Activated CD4-positive, alpha-beta memory T cell treated with anti-CD3 and anti-CD28 coated beads, Interleukin-2, amount 10 ng/mL, durations not matched to agents 7 days and 5 days (primary cell): ENCODE measurements around the gene RMND5B. TPM values are rescaled to one million over a fixed set of nuclear protein-coding genes. Genes with fewer than 3 reads are reported as not detected.

Experiments used
- CTCF ChIA-PET: fragments of 350-600 bp; sonication (Branson Sonifier 250); formaldehyde crosslinking; loops from one replicate; lab custom pipeline; 2021; ENCODE audit warnings: antibody characterized with exemption, inconsistent platforms; lab: Charles Lee
- POLR2A ChIA-PET: fragments of 350-600 bp; sonication (Branson Sonifier 250); formaldehyde crosslinking; loops from one replicate; lab custom pipeline; 2021; ENCODE audit warnings: antibody characterized with exemption; lab: Charles Lee
- DNase-seq: peaks from one replicate; pipeline ENCODE4 v3.0.0-alpha.2; 2020
- H3K27ac Mint-ChIP-seq: one replicate; pipeline ENCODE4 v1.8.0; 2021; ENCODE audit warnings: mild to moderate bottlenecking, mixed read lengths
- H3K27me3 Mint-ChIP-seq: one replicate; pipeline ENCODE4 v1.8.0; 2021; ENCODE audit warnings: mixed read lengths
- H3K36me3 Mint-ChIP-seq: one replicate; pipeline ENCODE4 v1.8.0; 2021; ENCODE audit warnings: low read depth, mixed read lengths
- H3K4me1 Mint-ChIP-seq: one replicate; pipeline ENCODE4 v1.8.0; 2021; ENCODE audit warnings: mixed read lengths
- H3K4me3 Mint-ChIP-seq: one replicate; pipeline ENCODE4 v1.8.0; 2021; ENCODE audit warnings: mild to moderate bottlenecking, mixed read lengths
- H3K9me3 Mint-ChIP-seq: one replicate; pipeline ENCODE4 v1.8.0; 2021; ENCODE audit warnings: mixed read lengths
- total RNA-seq, 2 experiments: library from RNA; stranded (reverse); gene quantifications; one replicate each; pipeline ENCODE4 v1.2.3, GENCODE V29; 2021

Gene RMND5B
- total RNA-seq, 2 experiments from 2014 or later, result 17.0 to 19.3 TPM

GRCh38 chr5:178143901-178144300 is 13.1 kb downstream of the RMND5B start:
- peaks cover 45% of the 10 kb centered on the region for H3K36me3 Mint-ChIP-seq
- no peaks in the 10 kb centered on the region for H3K9me3 Mint-ChIP-seq
- H3K4me3 Mint-ChIP-seq, result no peak overlapping the region
- no peak for DNase-seq
- H3K4me1 Mint-ChIP-seq, result peaks cover 14% of the 10 kb centered on the region
- no peak overlapping the region for H3K27ac Mint-ChIP-seq
- no peaks in the 10 kb centered on the region for H3K27me3 Mint-ChIP-seq
- ChIA-PET CTCF (interaction anchor here (0.5 to 9.3 kb wide), 5 partner anchors 9 to 68 kb away, joined by 3 to 95 read pairs (median 13); partner anchors contain the start of gene NHP2), POLR2A (interaction anchor here (0.8 kb wide), 1 partner anchor 27 kb away, joined by 4 read pairs; no protein-coding TSS in a partner anchor)

- Mint-ChIP-seq H3K36me3 (peaks cover 50% of the 10 kb centered on the region), H3K4me1 (peaks cover 36% of the 10 kb centered on the region), H3K27ac (no peak overlapping the region), H3K9me3 (no peaks in the 10 kb centered on the region), H3K27me3 (no peaks in the 10 kb centered on the region), H3K4me3 (no peak overlapping the region)
- DNase-seq, result peak; percentile 74
- ChIA-PET CTCF (interaction anchor here (0.9 to 9.3 kb wide), 4 partner anchors 10 to 70 kb away, joined by 3 to 95 read pairs (median 20); no protein-coding TSS in a partner anchor), POLR2A (interaction anchor here (0.7 to 2.0 kb wide), 3 partner anchors 10 to 69 kb away, joined by 3 to 8 read pairs (median 4); no protein-coding TSS in a partner anchor)
Observed at GRCh38 chr5:178145965-178146820, 15.4 kb downstream of the RMND5B start.

- no peak overlapping the region for H3K27ac Mint-ChIP-seq
- POLR2A ChIA-PET, result no interaction called here
- CTCF ChIA-PET, result interaction anchor here (6.1 to 9.3 kb wide), 2 partner anchors 27 to 71 kb away, joined by 35 to 95 read pairs; no protein-coding TSS in a partner anchor
Observed at GRCh38 chr5:178147406-178147805, 16.6 kb downstream of the RMND5B start.

GRCh38 chr5:178149199-178149932 is 18.6 kb downstream of the RMND5B start:
- peaks cover 60% of the 10 kb centered on the region for H3K4me1 Mint-ChIP-seq
- peak overlapping the region; percentile 56 for H3K27ac Mint-ChIP-seq
- no peaks in the 10 kb centered on the region for H3K9me3 Mint-ChIP-seq
- H3K27me3 Mint-ChIP-seq, result no peaks in the 10 kb centered on the region
- DNase-seq, result no peak
- ChIA-PET CTCF (interaction anchor here (0.9 to 9.3 kb wide), 6 partner anchors 8 to 73 kb away, joined by 3 to 95 read pairs (median 6); no protein-coding TSS in a partner anchor), POLR2A (interaction anchor here (0.7 to 2.5 kb wide), 5 partner anchors 15 to 67 kb away, joined by 3 to 15 read pairs (median 7); partner anchors contain the start of genes HNRNPAB and RMND5B)
- no peak overlapping the region for H3K4me3 Mint-ChIP-seq
- H3K36me3 Mint-ChIP-seq, result peaks cover 39% of the 10 kb centered on the region

More at GRCh38 chr5:178147406-178147805, 16.6 kb downstream of the RMND5B start:
- no peak for DNase-seq
- Mint-ChIP-seq H3K4me3 (no peak overlapping the region), H3K36me3 (peaks cover 53% of the 10 kb centered on the region), H3K4me1 (peaks cover 45% of the 10 kb centered on the region), H3K9me3 (no peaks in the 10 kb centered on the region), H3K27me3 (no peaks in the 10 kb centered on the region)

- H3K27me3 Mint-ChIP-seq, result no peaks in the 10 kb centered on the region
- CTCF ChIA-PET, result interaction anchor here (1.7 to 9.3 kb wide), 2 partner anchors 75 kb away, joined by 7 to 95 read pairs; no protein-coding TSS in a partner anchor
- POLR2A ChIA-PET, result interaction anchor here (1.0 to 2.5 kb wide), 2 partner anchors 15 to 19 kb away, joined by 3 to 15 read pairs; partner anchors contain the start of gene RMND5B
- H3K36me3 Mint-ChIP-seq, result peaks cover 33% of the 10 kb centered on the region
- no peak overlapping the region for H3K4me3 Mint-ChIP-seq
- no peak for DNase-seq
- peaks cover 58% of the 10 kb centered on the region for H3K4me1 Mint-ChIP-seq
- no peaks in the 10 kb centered on the region for H3K9me3 Mint-ChIP-seq
- no peak overlapping the region for H3K27ac Mint-ChIP-seq
Observed at GRCh38 chr5:178150977-178151734, 20.3 kb downstream of the RMND5B start.

GRCh38 chr5:178152491-178153444 is 22.0 kb downstream of the RMND5B start:
- no peak for DNase-seq
- H3K27me3 Mint-ChIP-seq, result no peaks in the 10 kb centered on the region
- H3K27ac Mint-ChIP-seq, result peak overlapping the region; percentile 81
- H3K4me1 Mint-ChIP-seq, result peaks cover 55% of the 10 kb centered on the region
- peaks cover 25% of the 10 kb centered on the region for H3K36me3 Mint-ChIP-seq
- CTCF ChIA-PET, result interaction anchor here (0.6 to 3.8 kb wide), 7 partner anchors 9 to 77 kb away, joined by 3 to 25 read pairs (median 7); no protein-coding TSS in a partner anchor
- H3K9me3 Mint-ChIP-seq, result no peaks in the 10 kb centered on the region
- POLR2A ChIA-PET, result interaction anchor here (0.6 to 1.6 kb wide), 5 partner anchors 9 to 58 kb away, joined by 3 to 8 read pairs (median 3); partner anchors contain the start of gene HNRNPAB
- H3K4me3 Mint-ChIP-seq, result peak overlapping the region; percentile 97

GRCh38 chr5:178153530-178154340 is 22.9 kb downstream of the RMND5B start, which contains the start of gene NHP2:
TSS of gene NHP2 (minus strand) at chr5:178153885. CDS start at chr5:178153817, 68 bp downstream.
- DNase-seq, result peak; percentile 99
- no peaks in the 10 kb centered on the region for H3K9me3 Mint-ChIP-seq
- H3K27ac Mint-ChIP-seq, result peak within 1 kb of the TSS; percentile 81
- POLR2A ChIA-PET, result interaction anchor here (0.6 to 1.6 kb wide), 6 partner anchors 8 to 553 kb away, joined by 3 to 8 read pairs (median 4); partner anchors contain the start of gene HNRNPAB
- CTCF ChIA-PET, result interaction anchor here (0.5 to 3.8 kb wide), 8 partner anchors 10 to 1441 kb away, joined by 3 to 25 read pairs (median 3); partner anchors contain the start of gene HNRNPAB
- peaks cover 50% of the 10 kb centered on the region for H3K4me1 Mint-ChIP-seq
- H3K4me3 Mint-ChIP-seq, result peak within 1 kb of the TSS; percentile 97
- H3K36me3 Mint-ChIP-seq, result peaks cover 18% of the 10 kb centered on the region
- H3K27me3 Mint-ChIP-seq, result no peaks in the 10 kb centered on the region

- no peak overlapping the region for H3K4me3 Mint-ChIP-seq
- POLR2A ChIA-PET, result no interaction called here
- H3K27me3 Mint-ChIP-seq, result no peaks in the 10 kb centered on the region
- CTCF ChIA-PET, result interaction anchor here (3.6 to 3.8 kb wide), 2 partner anchors 34 to 79 kb away, joined by 25 to 26 read pairs; no protein-coding TSS in a partner anchor
- H3K9me3 Mint-ChIP-seq, result no peaks in the 10 kb centered on the region
- peaks cover 37% of the 10 kb centered on the region for H3K4me1 Mint-ChIP-seq
- H3K36me3 Mint-ChIP-seq, result peaks cover 11% of the 10 kb centered on the region
- DNase-seq, result no peak
- no peak overlapping the region for H3K27ac Mint-ChIP-seq
Observed at GRCh38 chr5:178155065-178155464, 24.3 kb downstream of the RMND5B start.

GRCh38 chr5:178160176-178160575 is 29.4 kb downstream of the RMND5B start:
- Mint-ChIP-seq H3K9me3 (no peaks in the 10 kb centered on the region), H3K27ac (no peak overlapping the region), H3K4me3 (no peak overlapping the region), H3K4me1 (peaks cover 6% of the 10 kb centered on the region), H3K27me3 (peaks cover 8% of the 10 kb centered on the region), H3K36me3 (no peaks in the 10 kb centered on the region)
- POLR2A ChIA-PET, result no interaction called here
- no peak for DNase-seq
- CTCF ChIA-PET, result no interaction called here

GRCh38 chr5:178162481-178162880 is 31.7 kb downstream of the RMND5B start:
- peaks cover 8% of the 10 kb centered on the region for H3K27me3 Mint-ChIP-seq
- H3K4me1 Mint-ChIP-seq, result peaks cover 6% of the 10 kb centered on the region
- H3K4me3 Mint-ChIP-seq, result no peak overlapping the region
- no peak overlapping the region for H3K27ac Mint-ChIP-seq
- no peaks in the 10 kb centered on the region for H3K36me3 Mint-ChIP-seq
- ChIA-PET CTCF (interaction anchor here (0.8 to 2.5 kb wide), 4 partner anchors 10 to 86 kb away, joined by 3 to 26 read pairs (median 5); no protein-coding TSS in a partner anchor), POLR2A (interaction anchor here (1.1 to 1.6 kb wide), 3 partner anchors 9 to 563 kb away, joined by 3 to 4 read pairs (median 4); partner anchors contain the start of gene NHP2)
- no peak for DNase-seq
- no peaks in the 10 kb centered on the region for H3K9me3 Mint-ChIP-seq
